Panc1 (cell line): ENCODE measurements around the gene MEX3C. TPM values are rescaled to one million over a fixed set of nuclear protein-coding genes. Genes with fewer than 3 reads are reported as not detected.

ENCODE experiments used
- ATAC-seq: fragments of 200-7000 bp; cut with Tn5 transposase; 2 replicates; pipeline ENCODE4 v1.9.1; 2020; ENCODE audit warnings: mild to moderate bottlenecking, moderate library complexity
- BruUV-seq: library from RNA; stranded (reverse); fragments of 400-500 nt; replicated peaks from 2 replicates; lab custom pipeline; 2021; lab: Mats Ljungman, UMichigan
- CTCF ChIA-PET: fragments of 300-600 bp; sonication (Branson Sonifier 250); formaldehyde crosslinking; loops from one replicate; lab custom pipeline; 2022; ENCODE audit warnings: antibody characterized with exemption; lab: Charles Lee
- POLR2A ChIA-PET: fragments of 300-600 bp; sonication (Branson Sonifier 250); formaldehyde crosslinking; loops from one replicate; lab custom pipeline; 2022; ENCODE audit warnings: antibody characterized with exemption; lab: Charles Lee
- DNase-seq: peaks from one replicate; pipeline ENCODE4 v3.0.0-alpha.2; 2010; ENCODE audit warnings: low read depth, low spot score
- H3K27ac ChIP-seq: 2 replicates; pipeline ENCODE4 v1.5.1; 2011; ENCODE audit warnings: mild to moderate bottlenecking, low read length, inconsistent platforms
- H3K27me3 ChIP-seq: fragments of 200-500 bp; sonication (Bioruptor generic); 2 replicates; pipeline ENCODE4 v1.6.0; 2014; ENCODE audit warnings: low read length, inconsistent platforms; ENCODE audit not compliant: control insufficient read depth, insufficient read depth
- H3K36me3 ChIP-seq: fragments of 200-500 bp; sonication (Bioruptor generic); 2 replicates; pipeline ENCODE4 v1.5.1; 2014; ENCODE audit warnings: inconsistent platforms, mild to moderate bottlenecking, low read length, moderate library complexity; ENCODE audit not compliant: control insufficient read depth, insufficient read depth
- H3K4me1 ChIP-seq: 2 replicates; pipeline ENCODE4 v1.5.1; 2011; ENCODE audit warnings: inconsistent platforms, mild to moderate bottlenecking, low read length, moderate library complexity; ENCODE audit not compliant: control insufficient read depth, insufficient read depth
- H3K4me3 ChIP-seq, 2 experiments: 2 replicates each; pipeline ENCODE4 v1.5.1; 2011 to 2012; ENCODE audit warnings: low read depth in 2 of 2, low read length in 2 of 2, mild to moderate bottlenecking in 2 of 2, inconsistent platforms in 1 of 2, moderate library complexity in 1 of 2
- H3K9me3 ChIP-seq: fragments of 200-500 bp; sonication (Bioruptor generic); 2 replicates; pipeline ENCODE4 v1.5.1; 2014; ENCODE audit warnings: low read depth, mild to moderate bottlenecking, inconsistent platforms, low read length, moderate library complexity; ENCODE audit not compliant: control insufficient read depth, insufficient read depth
- POLR2AphosphoS5 ChIP-seq: IDR thresholded peaks from 2 replicates; pipeline ENCODE4 v1.6.1; 2012; ENCODE audit warnings: mild to moderate bottlenecking, low read depth, low read length, moderate library complexity
- SIN3A ChIP-seq: IDR thresholded peaks from 2 replicates; pipeline ENCODE4 v1.6.1; 2012; ENCODE audit warnings: low read depth, mild to moderate bottlenecking, low read length, moderate library complexity, borderline replicate concordance; ENCODE audit not compliant: insufficient read depth
- TCF7L2 ChIP-seq: IDR thresholded peaks from 2 replicates; pipeline ENCODE4 v1.6.1; 2011; ENCODE audit warnings: mild to moderate bottlenecking, low read depth, low read length, inconsistent platforms
- in situ Hi-C: cut with HindIII; loops from 2 replicates; pipeline ENCODE4 v1.10.0; 2016; ENCODE audit warnings: low sequenced_read_pairs, low pct_unique_long_range_greater_than_20kb
- intact Hi-C: fragments of 100-400 bp; cut with micrococcal nuclease; formaldehyde crosslinking; loops from one replicate; pipeline ENCODE4 v1.10.0; 2022; ENCODE audit not compliant: unreplicated experiment
- total RNA-seq: library from RNA; stranded (reverse); gene quantifications from one replicate; pipeline ENCODE4 v1.2.1, GENCODE V29; 2021; ENCODE audit not compliant: unreplicated experiment
- TF ChIP-seq, protein P1 (sequence below): fragments of 450-650 bp; IDR thresholded peaks from 2 replicates; pipeline ENCODE4 v1.5.1; 2017; ENCODE audit warnings: mild to moderate bottlenecking
- TF ChIP-seq, protein P2 (sequence below), 2 experiments: IDR thresholded peaks; 2 replicates each; pipeline ENCODE4 v1.6.1; 2011 to 2012; ENCODE audit warnings: low read depth in 2 of 2, control low read depth in 1 of 2, low read length in 1 of 2, mild to moderate bottlenecking in 1 of 2, moderate library complexity in 1 of 2; ENCODE audit not compliant: insufficient read depth in 1 of 2

The MEX3C gene
- total RNA-seq, 1 experiment from 2014 or later, result 29.0 TPM

GRCh38 chr18:51153659-51154371 lies 43.7 kb downstream of the MEX3C start:
- CTCF ChIA-PET, result no interaction called here
- TF ChIP-seq, protein P1, sequence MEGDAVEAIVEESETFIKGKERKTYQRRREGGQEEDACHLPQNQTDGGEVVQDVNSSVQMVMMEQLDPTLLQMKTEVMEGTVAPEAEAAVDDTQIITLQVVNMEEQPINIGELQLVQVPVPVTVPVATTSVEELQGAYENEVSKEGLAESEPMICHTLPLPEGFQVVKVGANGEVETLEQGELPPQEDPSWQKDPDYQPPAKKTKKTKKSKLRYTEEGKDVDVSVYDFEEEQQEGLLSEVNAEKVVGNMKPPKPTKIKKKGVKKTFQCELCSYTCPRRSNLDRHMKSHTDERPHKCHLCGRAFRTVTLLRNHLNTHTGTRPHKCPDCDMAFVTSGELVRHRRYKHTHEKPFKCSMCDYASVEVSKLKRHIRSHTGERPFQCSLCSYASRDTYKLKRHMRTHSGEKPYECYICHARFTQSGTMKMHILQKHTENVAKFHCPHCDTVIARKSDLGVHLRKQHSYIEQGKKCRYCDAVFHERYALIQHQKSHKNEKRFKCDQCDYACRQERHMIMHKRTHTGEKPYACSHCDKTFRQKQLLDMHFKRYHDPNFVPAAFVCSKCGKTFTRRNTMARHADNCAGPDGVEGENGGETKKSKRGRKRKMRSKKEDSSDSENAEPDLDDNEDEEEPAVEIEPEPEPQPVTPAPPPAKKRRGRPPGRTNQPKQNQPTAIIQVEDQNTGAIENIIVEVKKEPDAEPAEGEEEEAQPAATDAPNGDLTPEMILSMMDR, result no peak
- TF ChIP-seq SIN3A, result no peak
- no peak for TF ChIP-seq POLR2AphosphoS5
- TF ChIP-seq, protein P2, sequence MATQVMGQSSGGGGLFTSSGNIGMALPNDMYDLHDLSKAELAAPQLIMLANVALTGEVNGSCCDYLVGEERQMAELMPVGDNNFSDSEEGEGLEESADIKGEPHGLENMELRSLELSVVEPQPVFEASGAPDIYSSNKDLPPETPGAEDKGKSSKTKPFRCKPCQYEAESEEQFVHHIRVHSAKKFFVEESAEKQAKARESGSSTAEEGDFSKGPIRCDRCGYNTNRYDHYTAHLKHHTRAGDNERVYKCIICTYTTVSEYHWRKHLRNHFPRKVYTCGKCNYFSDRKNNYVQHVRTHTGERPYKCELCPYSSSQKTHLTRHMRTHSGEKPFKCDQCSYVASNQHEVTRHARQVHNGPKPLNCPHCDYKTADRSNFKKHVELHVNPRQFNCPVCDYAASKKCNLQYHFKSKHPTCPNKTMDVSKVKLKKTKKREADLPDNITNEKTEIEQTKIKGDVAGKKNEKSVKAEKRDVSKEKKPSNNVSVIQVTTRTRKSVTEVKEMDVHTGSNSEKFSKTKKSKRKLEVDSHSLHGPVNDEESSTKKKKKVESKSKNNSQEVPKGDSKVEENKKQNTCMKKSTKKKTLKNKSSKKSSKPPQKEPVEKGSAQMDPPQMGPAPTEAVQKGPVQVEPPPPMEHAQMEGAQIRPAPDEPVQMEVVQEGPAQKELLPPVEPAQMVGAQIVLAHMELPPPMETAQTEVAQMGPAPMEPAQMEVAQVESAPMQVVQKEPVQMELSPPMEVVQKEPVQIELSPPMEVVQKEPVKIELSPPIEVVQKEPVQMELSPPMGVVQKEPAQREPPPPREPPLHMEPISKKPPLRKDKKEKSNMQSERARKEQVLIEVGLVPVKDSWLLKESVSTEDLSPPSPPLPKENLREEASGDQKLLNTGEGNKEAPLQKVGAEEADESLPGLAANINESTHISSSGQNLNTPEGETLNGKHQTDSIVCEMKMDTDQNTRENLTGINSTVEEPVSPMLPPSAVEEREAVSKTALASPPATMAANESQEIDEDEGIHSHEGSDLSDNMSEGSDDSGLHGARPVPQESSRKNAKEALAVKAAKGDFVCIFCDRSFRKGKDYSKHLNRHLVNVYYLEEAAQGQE (IDR thresholded peaks at IDR 0.05; ENCODE audit: insufficient read depth in 1 of 2, low read depth in 2 of 2, low read length in 1 of 2), result no peak
- TF ChIP-seq TCF7L2, result no peak
- no peak overlapping the region for H3K4me3 ChIP-seq
- intact Hi-C loops, result no loop called here
- H3K27ac ChIP-seq, result no peak overlapping the region
- POLR2A ChIA-PET, result no interaction called here
- in situ Hi-C loops, result no loop called here
- H3K4me1 ChIP-seq, result no peaks in the 10 kb centered on the region
- ATAC-seq, result no peak
- no peak for DNase-seq
- no peaks in the 10 kb centered on the region for H3K36me3 ChIP-seq
- no peaks in the 10 kb centered on the region for H3K9me3 ChIP-seq
- no peaks in the 10 kb centered on the region for H3K27me3 ChIP-seq
- no TSS peak for BruUV-seq

DNA sequence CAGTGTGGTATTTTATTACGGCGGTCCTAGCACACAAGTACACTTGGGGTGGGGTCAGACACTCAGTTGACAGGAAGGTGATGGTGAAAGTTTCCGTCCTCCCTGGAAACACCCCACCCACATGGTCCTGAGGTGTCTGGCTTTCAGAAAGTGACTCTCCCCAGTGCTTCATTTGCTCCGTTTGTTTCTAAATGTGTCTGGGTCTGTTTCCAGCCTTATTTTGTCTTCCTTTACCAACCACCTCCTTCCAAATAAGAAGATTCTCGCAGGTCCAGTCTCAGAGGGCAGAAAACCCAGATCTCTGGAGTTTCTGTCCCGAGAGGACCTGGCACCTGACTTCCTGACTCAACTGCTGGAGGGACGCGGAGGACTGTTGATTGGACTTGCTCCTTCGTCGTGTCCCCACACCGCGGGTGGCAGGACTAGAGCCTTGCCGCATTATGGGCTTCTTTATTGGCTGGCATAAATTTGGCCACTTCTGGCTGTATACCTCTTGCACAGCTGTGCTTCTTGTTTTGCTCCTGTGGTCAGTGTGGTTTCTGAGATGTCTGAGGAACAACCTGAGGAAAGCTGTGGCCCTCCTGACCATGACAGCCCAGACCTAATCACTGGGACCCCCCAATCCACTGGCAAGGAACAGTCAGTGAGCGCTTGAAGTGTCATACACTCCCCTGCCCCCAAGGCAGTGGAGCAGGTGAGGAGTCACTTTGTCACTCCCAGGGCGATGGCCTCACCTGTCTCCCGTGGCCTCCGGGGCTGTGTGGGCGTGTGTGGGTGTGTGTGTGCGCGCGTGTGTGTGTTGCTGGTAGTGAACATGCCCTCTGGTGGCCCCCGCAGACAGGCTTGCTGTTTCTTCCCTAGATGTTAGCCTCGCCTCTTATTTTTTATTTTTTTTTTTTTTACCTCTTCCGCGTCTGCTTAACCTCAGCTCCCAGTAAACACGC lies 45.6 kb downstream of the MEX3C start:
- ATAC-seq (no peak), DNase-seq (no peak)
- intact Hi-C loops (no loop called here), in situ Hi-C loops (no loop called here)
- Histone ChIP-seq H3K36me3 (no peaks in the 10 kb centered on the region), H3K27me3 (no peaks in the 10 kb centered on the region), H3K9me3 (no peaks in the 10 kb centered on the region), H3K4me1 (no peaks in the 10 kb centered on the region), H3K27ac (no peak overlapping the region), H3K4me3 (no peak overlapping the region)
- BruUV-seq, result no TSS peak
- ChIA-PET POLR2A (no interaction called here), CTCF (no interaction called here)
- TF ChIP-seq, protein P1, result no peak
- TF ChIP-seq SIN3A (no peak), POLR2AphosphoS5 (no peak), TCF7L2 (no peak)
- TF ChIP-seq, protein P2 (IDR thresholded peaks at IDR 0.05; ENCODE audit: insufficient read depth in 1 of 2, low read depth in 2 of 2, low read length in 1 of 2), result no peak
